CD14-positive monocyte (primary cell): ENCODE data around the gene C17orf107. TPM values are rescaled to one million over a fixed set of nuclear protein-coding genes. Genes with fewer than 3 reads are reported as not detected.
A peak's percentile ranks its signal among the peaks of the same experiment; 100 is the strongest.

Experiments
- DNase-seq, 3 donors: peaks; one replicate each; pipeline ENCODE4 v3.0.0-alpha.2; 2011 to 2022
- H2AFZ ChIP-seq: 2 replicates; pipeline ENCODE4 v1.6.0; 2012; ENCODE audit warnings: mild to moderate bottlenecking, low read depth, low read length, inconsistent platforms; ENCODE audit not compliant: insufficient read depth, poor library complexity, severe bottlenecking
- H3K27ac ChIP-seq, 2 donors: 1 replicate in 1 of 2; 2 replicates in 1 of 2; pipeline ENCODE4 v1.5.1; 2012 to 2013; ENCODE audit warnings: low read length in 2 of 2, control low read depth in 1 of 2, inconsistent platforms in 1 of 2, low read depth in 1 of 2, mild to moderate bottlenecking in 1 of 2
- H3K27me3 ChIP-seq, 2 donors: one replicate each; pipeline versions ENCODE4 v1.6.0 to v1.6.1; 2011 to 2013; ENCODE audit warnings: low read length in 2 of 2; ENCODE audit not compliant: control insufficient read depth in 2 of 2, insufficient read depth in 2 of 2
- H3K36me3 ChIP-seq, 2 donors: replicated peaks in 1 of 2; 1 replicate in 1 of 2; 2 replicates in 1 of 2; pipeline versions ENCODE4 v1.5.1 to v1.6.1; 2012 to 2013; ENCODE audit warnings: low read length in 2 of 2, control low read depth in 1 of 2, inconsistent platforms in 1 of 2, mild to moderate bottlenecking in 1 of 2; ENCODE audit not compliant: insufficient read depth in 2 of 2, control insufficient read depth in 1 of 2
- H3K4me1 ChIP-seq, 2 donors: 1 replicate in 1 of 2; 2 replicates in 1 of 2; pipeline versions ENCODE4 v1.5.1 to v1.6.1; 2012 to 2013; ENCODE audit warnings: low read length in 2 of 2, control low read depth in 1 of 2, inconsistent platforms in 1 of 2, mild to moderate bottlenecking in 1 of 2, moderate library complexity in 1 of 2; ENCODE audit not compliant: insufficient read depth in 2 of 2, control insufficient read depth in 1 of 2
- H3K4me2 ChIP-seq: replicated peaks from 2 replicates; pipeline ENCODE3; 2012; ENCODE audit warnings: low read length, moderate library complexity, mild to moderate bottlenecking; ENCODE audit not compliant: poor library complexity, severe bottlenecking; ENCODE audit errors: extremely low read depth
- H3K4me3 ChIP-seq, 3 experiments: fragments of 200-600 bp in 1 of 3; sonication (generic) in 1 of 3; replicated peaks in 1 of 3; 1 replicate in 2 of 3; 2 replicates in 1 of 3; pipeline ENCODE4 v1.5.1; 2011 to 2013; ENCODE audit warnings: low read length in 3 of 3, mild to moderate bottlenecking in 3 of 3, control low read depth in 2 of 3, low read depth in 2 of 3, inconsistent platforms in 1 of 3, moderate library complexity in 1 of 3
- H3K79me2 ChIP-seq: 2 replicates; pipeline ENCODE4 v1.6.0; 2012; ENCODE audit warnings: mild to moderate bottlenecking, control low read depth, inconsistent platforms, low read length, moderate library complexity; ENCODE audit not compliant: insufficient read depth
- H3K9ac ChIP-seq: 2 replicates; pipeline ENCODE4 v1.6.0; 2017; ENCODE audit warnings: low read length, mild to moderate bottlenecking; ENCODE audit not compliant: insufficient read depth, poor library complexity, severe bottlenecking
- H3K9me3 ChIP-seq, 2 donors: replicated peaks in 1 of 2; 1 replicate in 1 of 2; 2 replicates in 1 of 2; pipeline versions ENCODE4 v1.5.1 to v1.6.1; 2012 to 2013; ENCODE audit warnings: low read length in 2 of 2, control low read depth in 1 of 2; ENCODE audit not compliant: control insufficient read depth in 1 of 2, insufficient read depth in 1 of 2
- H4K20me1 ChIP-seq: 2 replicates; pipeline ENCODE4 v1.6.0; 2012; ENCODE audit warnings: mild to moderate bottlenecking, low read length, control low read depth, moderate library complexity; ENCODE audit not compliant: insufficient read depth
- H3K27ac Mint-ChIP-seq, 7 donors: one replicate each; pipeline ENCODE4 v1.8.0; 2020; ENCODE audit warnings: mild to moderate bottlenecking in 7 of 7, mixed read lengths in 7 of 7, moderate library complexity in 6 of 7, inconsistent platforms in 2 of 7
- H3K27me3 Mint-ChIP-seq, 3 donors: one replicate each; pipeline ENCODE4 v1.8.0; 2021 to 2022; ENCODE audit warnings: low read depth in 3 of 3, mild to moderate bottlenecking in 3 of 3, mixed read lengths in 3 of 3, moderate library complexity in 3 of 3, inconsistent platforms in 1 of 3
- H3K36me3 Mint-ChIP-seq, 2 donors: one replicate each; pipeline ENCODE4 v1.8.0; 2020; ENCODE audit warnings: mixed read lengths in 2 of 2, inconsistent platforms in 1 of 2, mild to moderate bottlenecking in 1 of 2
- H3K4me1 Mint-ChIP-seq: one replicate; pipeline ENCODE4 v1.8.0; 2020; ENCODE audit warnings: mild to moderate bottlenecking, mixed read lengths
- H3K4me3 Mint-ChIP-seq, 2 donors: one replicate each; pipeline ENCODE4 v1.8.0; 2020; ENCODE audit warnings: mild to moderate bottlenecking in 2 of 2, mixed read lengths in 2 of 2, moderate library complexity in 1 of 2
- H3K9me3 Mint-ChIP-seq, 7 donors: one replicate each; pipeline ENCODE4 v1.8.0; 2020 to 2022; ENCODE audit warnings: mixed read lengths in 7 of 7, mild to moderate bottlenecking in 6 of 7, moderate library complexity in 6 of 7, inconsistent platforms in 2 of 7
- WGBS: methylation state at CpG from one replicate; pipeline ENCODE4 v1.1.5; 2013; ENCODE audit warnings: missing lambda C conversion rate; ENCODE audit not compliant: insufficient coverage; 5-methylcytosine and 5-hydroxymethylcytosine counted together
- intact Hi-C, 2 donors: fragments of 100-400 bp; cut with micrococcal nuclease; formaldehyde crosslinking; loops; one replicate each; pipeline versions ENCODE4 v1.15.0 to v1.15.1; 2023
- polyA plus RNA-seq, 3 donors: library from polyadenylated mRNA; depleted of rRNA in 1 of 3; unstranded in 2 of 3; stranded (reverse) in 1 of 3; fragments of 300-500 nt in 2 of 3; fragments of >200 nt in 1 of 3; fragmentation: Illumina TruSeq in 2 of 3; gene quantifications; 1 replicate in 2 of 3; 2 replicates in 1 of 3; pipeline ENCODE4 v1.2.3, GENCODE V29; 2012 to 2021
- TF ChIP-seq, protein P1 (sequence below): fragments of 200-600 bp; IDR thresholded peaks from one replicate; pipeline ENCODE4 v1.8.0; 2022; ENCODE audit warnings: antibody characterized with exemption, mild to moderate bottlenecking

The C17orf107 gene
- polyA plus RNA-seq, 3 donors: 1.9 to 5.1 (median 4.2) TPM

- H3K79me2 ChIP-seq: peaks cover 34% of the 10 kb centered on the region
- Mint-ChIP-seq H3K4me1 (peaks cover 27% of the 10 kb centered on the region), H3K36me3 (peaks cover 10 to 16% of the 10 kb centered on the region in 2 donors), H3K27me3 (peaks cover 2 to 8% (median 3%) of the 10 kb centered on the region in 3 donors), H3K4me3 (peak within 1 kb of the TSS; percentile 80 to 88), H3K9me3 (no peaks in the 10 kb centered on the region), H3K27ac (peak within 1 kb of the TSS; percentile 89 to 98 (median 93))
- H3K4me1 ChIP-seq: peaks cover 25 to 42% of the 10 kb centered on the region in 2 donors
- H3K9me3 ChIP-seq: no peaks in the 10 kb centered on the region
- WGBS: 60% methylated on average over 3 of the region's 7 CpGs
- H2AFZ ChIP-seq: peak within 1 kb of the TSS; percentile 70
- peak within 1 kb of the TSS; percentile 94 for H3K27ac ChIP-seq
- H3K36me3 ChIP-seq: peaks cover 11% of the 10 kb centered on the region in 2 donors
- intact Hi-C loops: loop anchor here in 1 of 2 donors (5.0 kb wide), 1 partner anchor 37 kb away; the partner anchor contains the start of gene CAMTA2
- peak within 1 kb of the TSS; percentile 80 for H3K9ac ChIP-seq
- H3K27me3 ChIP-seq: no peaks in the 10 kb centered on the region
- peaks cover 26% of the 10 kb centered on the region for H4K20me1 ChIP-seq
- TF ChIP-seq, protein P1, sequence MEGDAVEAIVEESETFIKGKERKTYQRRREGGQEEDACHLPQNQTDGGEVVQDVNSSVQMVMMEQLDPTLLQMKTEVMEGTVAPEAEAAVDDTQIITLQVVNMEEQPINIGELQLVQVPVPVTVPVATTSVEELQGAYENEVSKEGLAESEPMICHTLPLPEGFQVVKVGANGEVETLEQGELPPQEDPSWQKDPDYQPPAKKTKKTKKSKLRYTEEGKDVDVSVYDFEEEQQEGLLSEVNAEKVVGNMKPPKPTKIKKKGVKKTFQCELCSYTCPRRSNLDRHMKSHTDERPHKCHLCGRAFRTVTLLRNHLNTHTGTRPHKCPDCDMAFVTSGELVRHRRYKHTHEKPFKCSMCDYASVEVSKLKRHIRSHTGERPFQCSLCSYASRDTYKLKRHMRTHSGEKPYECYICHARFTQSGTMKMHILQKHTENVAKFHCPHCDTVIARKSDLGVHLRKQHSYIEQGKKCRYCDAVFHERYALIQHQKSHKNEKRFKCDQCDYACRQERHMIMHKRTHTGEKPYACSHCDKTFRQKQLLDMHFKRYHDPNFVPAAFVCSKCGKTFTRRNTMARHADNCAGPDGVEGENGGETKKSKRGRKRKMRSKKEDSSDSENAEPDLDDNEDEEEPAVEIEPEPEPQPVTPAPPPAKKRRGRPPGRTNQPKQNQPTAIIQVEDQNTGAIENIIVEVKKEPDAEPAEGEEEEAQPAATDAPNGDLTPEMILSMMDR: no peak
- peak within 1 kb of the TSS; percentile 98 for H3K4me2 ChIP-seq
- no peak for DNase-seq
- peak within 1 kb of the TSS; percentile 21 to 94 (median 56) for H3K4me3 ChIP-seq
Measured at GRCh38 chr17:4950746-4951204, 51.4 kb downstream of the C17orf107 start, which contains the start of gene ENO3. TSS of gene ENO3 (plus strand) at chr17:4951119. CDS start at chr17:4951830, 711 bp downstream.

GRCh38 chr17:4951486-4951885 lies 52.1 kb downstream of the C17orf107 start:
- Histone ChIP-seq H3K36me3 (peaks cover 4% of the 10 kb centered on the region in 2 donors), H3K27me3 (no peaks in the 10 kb centered on the region), H3K79me2 (peaks cover 27% of the 10 kb centered on the region), H3K4me2 (no peak overlapping the region), H3K27ac (no peak overlapping the region), H3K9ac (no peak overlapping the region), H3K9me3 (no peaks in the 10 kb centered on the region), H4K20me1 (peaks cover 19% of the 10 kb centered on the region), H3K4me3 (no peak overlapping the region), H3K4me1 (peaks cover 18 to 35% of the 10 kb centered on the region in 2 donors), H2AFZ (no peak overlapping the region)
- Mint-ChIP-seq H3K27ac (peak overlapping the region in 4 of 7 donors; percentile 61 to 98 (median 94)), H3K27me3 (peaks cover 2 to 8% (median 3%) of the 10 kb centered on the region in 3 donors), H3K36me3 (peaks cover 4 to 10% of the 10 kb centered on the region in 2 donors), H3K9me3 (no peaks in the 10 kb centered on the region), H3K4me1 (peaks cover 22% of the 10 kb centered on the region), H3K4me3 (no peak overlapping the region)
- TF ChIP-seq, protein P1: no peak
- 92% methylated on average over 2 of the region's 3 CpGs for WGBS
- DNase-seq: no peak
- intact Hi-C loops: loop anchor here in 1 of 2 donors (5.0 kb wide), 1 partner anchor 36 kb away; the partner anchor contains the start of gene CAMTA2

Other genes starting within 250 kb of the C17orf107 start
- 10 to 100 TPM in 1 of 3 donors, 1 to 10 TPM in 2; 1.3 to 11.2 (median 2.6) TPM for gene PELP1, start 195.4 kb upstream of the C17orf107 start, polyA plus RNA-seq
- 100 to 1,000 TPM; 134 to 760 (median 150) TPM for gene ARRB2, start 188.9 kb upstream of the C17orf107 start, polyA plus RNA-seq
- gene MED11, start 168.1 kb upstream of the C17orf107 start, polyA plus RNA-seq: 10 to 100 TPM; 22.1 to 35.7 (median 25.5) TPM
- 10 to 100 TPM in 1 of 3 donors, 1 to 10 TPM in 1, under 1 TPM in 1; 0.97 to 13.6 (median 1.2) TPM for gene ZMYND15, start 159.7 kb upstream of the C17orf107 start, polyA plus RNA-seq
- gene CXCL16, start 159.6 kb upstream of the C17orf107 start, polyA plus RNA-seq: 100 to 1,000 TPM in 2 of 3 donors, 10 to 100 TPM in 1; 68.1 to 204 (median 103) TPM
- not detected for gene TM4SF5, start 127.7 kb upstream of the C17orf107 start, polyA plus RNA-seq
- gene VMO1, start 113.2 kb upstream of the C17orf107 start, polyA plus RNA-seq: 1 to 10 TPM in 1 of 3 donors, under 1 TPM in 2; 0.54 to 2.1 (median 0.79) TPM
- 1 to 10 TPM in 2 of 3 donors, under 1 TPM in 1; 0.27 to 2.1 (median 1.5) TPM for gene GLTPD2, start 110.6 kb upstream of the C17orf107 start, polyA plus RNA-seq
- 100 to 1,000 TPM; 134 to 364 (median 361) TPM for gene PSMB6, start 103.4 kb upstream of the C17orf107 start, polyA plus RNA-seq
- 100 to 1,000 TPM in 1 of 3 donors, 1 to 10 TPM in 2; 3.5 to 122 (median 4.0) TPM for gene PLD2, start 92.4 kb upstream of the C17orf107 start, polyA plus RNA-seq
- 100 to 1,000 TPM in 1 of 3 donors, 1 to 10 TPM in 2; 3.2 to 159 (median 7.2) TPM for gene MINK1, start 66.2 kb upstream of the C17orf107 start, polyA plus RNA-seq
- 10 to 100 TPM in 1 of 3 donors, 1 to 10 TPM in 1, under 1 TPM in 1; 0.54 to 12.6 (median 2.1) TPM for gene CHRNE, start 3.6 kb downstream of the C17orf107 start, polyA plus RNA-seq
- gene GP1BA, start 32.7 kb downstream of the C17orf107 start, polyA plus RNA-seq: under 1 TPM in 2 of 3 donors, not detected in 1; 0.24 to 0.29 TPM
- 100 to 1,000 TPM in 2 of 3 donors, 10 to 100 TPM in 1; 65.2 to 138 (median 111) TPM for gene SLC25A11, start 40.5 kb downstream of the C17orf107 start, polyA plus RNA-seq
- gene RNF167, start 40.7 kb downstream of the C17orf107 start, polyA plus RNA-seq: 100 to 1,000 TPM in 1 of 3 donors, 10 to 100 TPM in 2; 17.2 to 105 (median 20.6) TPM
- gene PFN1, start 49.0 kb downstream of the C17orf107 start, polyA plus RNA-seq: 1,000 to 10,000 TPM in 2 of 3 donors, 100 to 1,000 TPM in 1; 842 to 1,613 (median 1,582) TPM
- gene ENO3, start 51.6 kb downstream of the C17orf107 start, polyA plus RNA-seq: 10 to 100 TPM in 1 of 3 donors, under 1 TPM in 2; 0.36 to 14.2 (median 0.60) TPM
- 10 to 100 TPM; 75.6 to 96.7 (median 85.1) TPM for gene SPAG7, start 68.3 kb downstream of the C17orf107 start, polyA plus RNA-seq
- 10 to 100 TPM in 1 of 3 donors, 1 to 10 TPM in 2; 7.1 to 88.9 (median 7.6) TPM for gene CAMTA2, start 88.1 kb downstream of the C17orf107 start, polyA plus RNA-seq
- gene INCA1, start 98.0 kb downstream of the C17orf107 start, polyA plus RNA-seq: under 1 TPM; 0.38 to 0.52 (median 0.44) TPM
- 10 to 100 TPM in 1 of 3 donors, 1 to 10 TPM in 2; 3.6 to 12.0 (median 3.9) TPM for gene KIF1C, start 98.4 kb downstream of the C17orf107 start, polyA plus RNA-seq
- gene SLC52A1, start 135.9 kb downstream of the C17orf107 start, polyA plus RNA-seq: not detected
- gene ZFP3, start 178.9 kb downstream of the C17orf107 start, polyA plus RNA-seq: 1 to 10 TPM in 1 of 3 donors, under 1 TPM in 2; 0.39 to 1.9 (median 0.75) TPM
- 1 to 10 TPM; 2.2 to 3.1 (median 3.0) TPM for gene ZNF232, start 212.3 kb downstream of the C17orf107 start, polyA plus RNA-seq
- gene USP6, start 216.5 kb downstream of the C17orf107 start, polyA plus RNA-seq: under 1 TPM; 0.02 to 0.08 (median 0.02) TPM